GM18499 (cell line): ENCODE data around the gene GDF2.

ENCODE experiments used
- ATAC-seq: cut with Tn5 transposase; IDR thresholded peaks from one replicate; pipeline ENCODE4 v1.9.1; 2021; ENCODE audit warnings: moderate number of reproducible peaks; ENCODE audit not compliant: insufficient read depth, unreplicated experiment

The GDF2 gene

GRCh38 chr10:47322300-47323061, at the start of gene GDF2:
GDF2 (plus strand) TSS chr10:47322454; CDS start chr10:47322669, 215 bp downstream.
- no peak for ATAC-seq

GRCh38 chr10:47276071-47276470, 46.2 kb upstream of the GDF2 start:
- no peak for ATAC-seq

- no peak for ATAC-seq
Measured at GRCh38 chr10:47276576-47277351, 45.5 kb upstream of the GDF2 start.

GRCh38 chr10:47277352-47278151, 44.7 kb upstream of the GDF2 start:
- ATAC-seq = no peak

GRCh38 chr10:47278152-47278473, 44.1 kb upstream of the GDF2 start:
- no peak for ATAC-seq

- ATAC-seq = no peak
Measured at GRCh38 chr10:47278720-47279119, 43.5 kb upstream of the GDF2 start.

GRCh38 chr10:47279276-47279675, 43.0 kb upstream of the GDF2 start:
- ATAC-seq = no peak

- no peak for ATAC-seq
Measured at GRCh38 chr10:47282005-47282656, 40.1 kb upstream of the GDF2 start.

- ATAC-seq = no peak
Measured at GRCh38 chr10:47282657-47283018, 39.6 kb upstream of the GDF2 start.

- ATAC-seq = no peak
Measured at GRCh38 chr10:47283101-47283630, 39.1 kb upstream of the GDF2 start.

GRCh38 chr10:47283848-47284247, 38.4 kb upstream of the GDF2 start:
- ATAC-seq = no peak

GRCh38 chr10:47285381-47286115, 36.7 kb upstream of the GDF2 start:
- no peak for ATAC-seq

GRCh38 chr10:47286116-47286505, 36.1 kb upstream of the GDF2 start:
- no peak for ATAC-seq

GRCh38 chr10:47286591-47287315, 35.5 kb upstream of the GDF2 start:
- no peak for ATAC-seq

- no peak for ATAC-seq
Measured at GRCh38 chr10:47287365-47287802, 34.9 kb upstream of the GDF2 start.

- ATAC-seq = no peak
Measured at GRCh38 chr10:47287805-47288204, 34.4 kb upstream of the GDF2 start.

- no peak for ATAC-seq
Measured at GRCh38 chr10:47288236-47288635, 34.0 kb upstream of the GDF2 start.

- no peak for ATAC-seq
Measured at GRCh38 chr10:47288916-47289495, 33.2 kb upstream of the GDF2 start.

GRCh38 chr10:47289921-47290320, 32.3 kb upstream of the GDF2 start:
- no peak for ATAC-seq
